ENCODE measurements around the gene FAM50B.

Gene FAM50B

GRCh38 chr6:3898265-3898994, 49.3 kb downstream of the FAM50B start:
- no peak for TF ChIP-seq CTCF (IDR thresholded peaks at IDR 0.05; ENCODE audit: low read depth, low read length, missing control alignments)
- H3K4me3 ChIP-seq (replicated peaks; ENCODE audit: low read depth, low read length) = no peak overlapping the region
- DNase-seq (ENCODE audit: extremely low read depth, low read depth) = no peak

DNA sequence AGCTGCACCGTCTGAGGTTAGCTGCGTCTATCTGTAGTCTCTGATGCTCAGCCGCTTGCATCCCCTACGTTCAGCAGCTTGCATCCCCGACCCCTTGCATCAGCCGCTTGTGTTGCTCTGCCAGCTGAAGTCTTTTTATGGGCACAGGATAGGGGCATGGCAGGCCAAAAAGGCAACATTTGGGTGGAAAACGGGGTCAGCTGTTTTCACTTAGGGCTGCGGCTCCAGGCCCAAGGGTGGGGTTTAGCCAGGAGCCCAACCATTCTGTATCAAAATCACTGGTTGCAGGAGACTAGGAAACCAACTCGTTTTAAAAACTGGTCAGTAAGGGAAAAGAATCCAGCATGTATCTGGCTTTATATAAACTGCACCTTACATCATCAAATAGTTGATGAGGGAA, 49.9 kb downstream of the FAM50B start:
- no peak for TF ChIP-seq CTCF (IDR thresholded peaks at IDR 0.05; ENCODE audit: low read depth, low read length, missing control alignments)

DNA sequence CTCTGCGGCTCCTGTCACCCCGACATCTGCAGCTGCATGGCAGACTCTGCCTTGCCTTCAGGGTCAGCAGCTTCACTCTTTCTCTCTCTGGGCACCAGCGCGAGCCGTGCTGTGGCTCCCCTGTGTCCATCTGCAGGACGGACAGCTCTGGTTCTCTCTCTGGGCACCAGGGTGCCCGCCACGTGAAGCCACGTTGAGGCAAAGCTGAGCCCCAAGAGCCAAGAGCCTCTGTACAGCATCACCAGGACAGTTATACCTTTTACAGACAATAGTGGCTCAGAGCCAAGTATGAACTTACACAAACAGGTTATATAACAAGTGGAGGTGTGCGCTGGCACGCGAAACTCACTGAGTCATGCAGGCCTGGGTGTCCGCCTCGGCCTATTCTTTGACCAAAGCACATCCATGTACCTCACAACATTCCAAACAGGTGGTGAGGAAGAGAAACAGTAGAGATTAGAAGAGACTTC, 50.8 kb downstream of the FAM50B start:
- no peak overlapping the region for H3K4me3 ChIP-seq (replicated peaks; ENCODE audit: low read depth, low read length)
- no peak for TF ChIP-seq CTCF (IDR thresholded peaks at IDR 0.05; ENCODE audit: low read depth, low read length, missing control alignments)
- DNase-seq (ENCODE audit: extremely low read depth, low read depth) = no peak

More for the DNA sequence above, 49.9 kb downstream of the FAM50B start:
- H3K4me3 ChIP-seq (replicated peaks; ENCODE audit: low read depth, low read length) = no peak overlapping the region
- DNase-seq (ENCODE audit: extremely low read depth, low read depth) = no peak
